Keratinocyte (primary cell): ENCODE results near the gene TSSC4. TPM values are rescaled to one million over a fixed set of nuclear protein-coding genes. Genes with fewer than 3 reads are reported as not detected.

ENCODE experiments used
- DNase-seq: peaks from one replicate; pipeline ENCODE4 v3.0.0-alpha.2; 2011; ENCODE audit warnings: low read depth, missing footprints, low spot score
- FAIRE-seq: peaks from 2 replicates; lab custom pipeline; 2011; peaks lifted over from hg19 to GRCh38; lab: Jason Lieb, UNC
- H2AFZ ChIP-seq: 2 replicates; pipeline ENCODE4 v1.6.0; 2012; ENCODE audit warnings: low read length, control low read depth, inconsistent platforms; ENCODE audit not compliant: control insufficient read depth
- H3K27ac ChIP-seq: 2 replicates; pipeline ENCODE4 v1.5.1; 2011; ENCODE audit warnings: low read length; ENCODE audit not compliant: control insufficient read depth, insufficient read depth
- H3K27me3 ChIP-seq: 3 replicates; pipeline ENCODE4 v1.6.0; 2011; ENCODE audit warnings: low read length; ENCODE audit not compliant: control insufficient read depth, insufficient read depth; ENCODE audit errors: extremely low read depth
- H3K36me3 ChIP-seq, 2 experiments: 2 replicates in 1 of 2; 3 replicates in 1 of 2; pipeline ENCODE4 v1.5.1; 2011; ENCODE audit warnings: low read length in 2 of 2, mild to moderate bottlenecking in 1 of 2; ENCODE audit not compliant: control insufficient read depth in 2 of 2, insufficient read depth in 2 of 2; ENCODE audit errors: extremely low read depth in 1 of 2
- H3K4me1 ChIP-seq: 3 replicates; pipeline ENCODE4 v1.5.1; 2011; ENCODE audit warnings: low read length; ENCODE audit not compliant: control insufficient read depth, insufficient read depth; ENCODE audit errors: extremely low read depth
- H3K4me2 ChIP-seq: 3 replicates; pipeline ENCODE4 v1.6.0; 2011; ENCODE audit warnings: low read depth, low read length; ENCODE audit not compliant: control insufficient read depth, insufficient read depth; ENCODE audit errors: extremely low read depth
- H3K4me3 ChIP-seq, 3 experiments: fragments of 200-600 bp in 1 of 3; sonication (generic) in 1 of 3; 2 replicates in 2 of 3; 3 replicates in 1 of 3; pipeline ENCODE4 v1.5.1; 2011 to 2016; ENCODE audit warnings: low read length in 3 of 3, mild to moderate bottlenecking in 3 of 3, control low read depth in 2 of 3, inconsistent platforms in 1 of 3, low read depth in 1 of 3, mixed read lengths in 1 of 3, mixed run types in 1 of 3, moderate library complexity in 1 of 3; ENCODE audit not compliant: control insufficient read depth in 2 of 3, insufficient read depth in 2 of 3; ENCODE audit errors: extremely low read depth in 1 of 3
- H3K79me2 ChIP-seq: 2 replicates; pipeline ENCODE4 v1.6.0; 2012; ENCODE audit warnings: low read length; ENCODE audit not compliant: control insufficient read depth, insufficient read depth
- H3K9ac ChIP-seq: 3 replicates; pipeline ENCODE4 v1.6.0; 2011; ENCODE audit warnings: low read length; ENCODE audit not compliant: control insufficient read depth, insufficient read depth; ENCODE audit errors: extremely low read depth
- H3K9me1 ChIP-seq: 3 replicates; pipeline ENCODE4 v1.6.0; 2011; ENCODE audit warnings: low read length; ENCODE audit not compliant: control insufficient read depth, insufficient read depth; ENCODE audit errors: extremely low read depth
- H3K9me3 ChIP-seq: 2 replicates; pipeline ENCODE4 v1.5.1; 2012; ENCODE audit warnings: low read depth, low read length; ENCODE audit not compliant: control insufficient read depth
- H4K20me1 ChIP-seq: 3 replicates; pipeline ENCODE4 v1.6.0; 2011; ENCODE audit warnings: low read length; ENCODE audit not compliant: control insufficient read depth, insufficient read depth; ENCODE audit errors: extremely low read depth
- CTCF ChIP-seq, 3 experiments: IDR thresholded peaks in 1 of 3; conservative IDR thresholded peaks in 1 of 3; optimal IDR thresholded peaks in 1 of 3; 2 replicates in 2 of 3; 3 replicates in 1 of 3; pipeline versions ENCODE3 to v1.5.1; 2011; ENCODE audit warnings: low read length in 3 of 3, mild to moderate bottlenecking in 3 of 3, moderate library complexity in 2 of 3, control low read depth in 1 of 3, inconsistent platforms in 1 of 3; ENCODE audit not compliant: insufficient read depth in 2 of 3; ENCODE audit errors: extremely low read depth in 1 of 3
- EZH2 ChIP-seq: IDR thresholded peaks from one replicate; pipeline ENCODE4 v1.6.1; 2012; ENCODE audit warnings: inconsistent platforms, mild to moderate bottlenecking, low read length, moderate library complexity
- dilution Hi-C: fragments of 300-500 bp; cut with MboI; formaldehyde crosslinking; loops from one replicate; pipeline ENCODE4 v1.7.0; 2020; ENCODE audit warnings: low sequenced_read_pairs; ENCODE audit not compliant: extremely low pct_ligation_motif_present
- polyA plus RNA-seq, 5 experiments: library from polyadenylated mRNA; depleted of rRNA in 3 of 5; stranded (reverse) in 3 of 5; stranded (forward) in 1 of 5; unstranded in 1 of 5; fragments of >200 nt; gene quantifications; 1 replicate in 1 of 5; 2 replicates in 3 of 5; 3 replicates in 1 of 5; pipeline versions ENCODE4 v1.2.1 to v1.2.3, GENCODE V29; 2011 to 2012; ENCODE audit warnings: missing spikeins in 2 of 5, low read depth in 1 of 5, low replicate concordance in 1 of 5

The TSSC4 gene
- polyA plus RNA-seq, 1 donor (not counting 4 experiments of a cell fraction or from before 2014, with no cell fraction given) = 15.9 TPM

- no peaks in the 10 kb centered on the region for H3K9me1 ChIP-seq
- H3K27me3 ChIP-seq = peaks cover 49% of the 10 kb centered on the region
- H2AFZ ChIP-seq = no peak overlapping the region
- H3K9me3 ChIP-seq = no peaks in the 10 kb centered on the region
- no peak overlapping the region for H3K27ac ChIP-seq
- FAIRE-seq = no peak
- H3K79me2 ChIP-seq = no peaks in the 10 kb centered on the region
- no peak overlapping the region for H3K9ac ChIP-seq
- dilution Hi-C loops = no loop called here
- no peak for DNase-seq
- no peak overlapping the region for H3K4me2 ChIP-seq
- TF ChIP-seq EZH2 (no peak), CTCF (optimal IDR thresholded peaks at IDR 0.05 in 1 of 3, IDR thresholded peaks at IDR 0.05 in 1 of 3, conservative IDR thresholded peaks at IDR 0.05 in 1 of 3; ENCODE audit: extremely low read depth in 1 of 3, insufficient read depth in 2 of 3, low read length in 3 of 3) (no peak)
- H3K36me3 ChIP-seq = no peaks in the 10 kb centered on the region
- no peak overlapping the region for H3K4me3 ChIP-seq
- H3K4me1 ChIP-seq = no peaks in the 10 kb centered on the region
- H4K20me1 ChIP-seq = no peaks in the 10 kb centered on the region
Observed at GRCh38 chr11:2447253-2447950, 46.9 kb downstream of the TSSC4 start.

GRCh38 chr11:2447951-2448650 is 47.6 kb downstream of the TSSC4 start:
- H3K9me1 ChIP-seq = no peaks in the 10 kb centered on the region

More at GRCh38 chr11:2447951-2448650, 47.6 kb downstream of the TSSC4 start:
- dilution Hi-C loops = no loop called here
- Histone ChIP-seq H2AFZ (no peak overlapping the region), H3K27ac (no peak overlapping the region), H3K27me3 (peaks cover 47% of the 10 kb centered on the region), H3K36me3 (no peaks in the 10 kb centered on the region), H4K20me1 (no peaks in the 10 kb centered on the region), H3K4me1 (no peaks in the 10 kb centered on the region), H3K9ac (no peak overlapping the region), H3K9me3 (no peaks in the 10 kb centered on the region), H3K4me3 (no peak overlapping the region), H3K79me2 (no peaks in the 10 kb centered on the region), H3K4me2 (no peak overlapping the region)
- TF ChIP-seq CTCF (optimal IDR thresholded peaks at IDR 0.05 in 1 of 3, IDR thresholded peaks at IDR 0.05 in 1 of 3, conservative IDR thresholded peaks at IDR 0.05 in 1 of 3; ENCODE audit: extremely low read depth in 1 of 3, insufficient read depth in 2 of 3, low read length in 3 of 3) = no peak
- no peak for TF ChIP-seq EZH2
- DNase-seq = no peak
- no peak for FAIRE-seq
